NAMALWA (cell line): Measurements from ENCODE around the gene UBAP2.
"Not testable (repeated sequence)": the region's sequence is repeated elsewhere in the genome, so short reads cannot be mapped to it uniquely, and the experiment has no call there.

ENCODE experiments used
- DNase-seq: peaks from one replicate; pipeline ENCODE4 v3.0.0-alpha.2; 2015; ENCODE audit warnings: low spot score

UBAP2 gene

GRCh38 chr9:33964086-33964768, 84.5 kb downstream of the UBAP2 start:
- no peak for DNase-seq

GRCh38 chr9:33962468-33962867, 86.2 kb downstream of the UBAP2 start:
- DNase-seq, result not testable (repeated sequence)

GRCh38 chr9:33959725-33960124, 89.0 kb downstream of the UBAP2 start:
- no peak for DNase-seq

- DNase-seq, result no peak
These were observed 92.1 kb downstream of the UBAP2 start for GRCh38 chr9:33956544-33956943.

- DNase-seq, result no peak
These were observed 96.6 kb downstream of the UBAP2 start for GRCh38 chr9:33952066-33952465.

GRCh38 chr9:33950371-33950770, 98.3 kb downstream of the UBAP2 start:
- no peak for DNase-seq

GRCh38 chr9:33946779-33947535, 101.7 kb downstream of the UBAP2 start:
- no peak for DNase-seq

GRCh38 chr9:33943389-33943788, 105.3 kb downstream of the UBAP2 start:
- no peak for DNase-seq

- DNase-seq, result no peak
These were observed 106.1 kb downstream of the UBAP2 start for GRCh38 chr9:33942471-33943083.

- DNase-seq, result no peak
These were observed 108.5 kb downstream of the UBAP2 start for GRCh38 chr9:33939924-33940874.

GRCh38 chr9:33934188-33934878, 114.4 kb downstream of the UBAP2 start:
- DNase-seq, result no peak

GRCh38 chr9:33932078-33932807, 116.4 kb downstream of the UBAP2 start:
- no peak for DNase-seq

GRCh38 chr9:33931326-33931725, 117.4 kb downstream of the UBAP2 start:
- DNase-seq, result no peak

- DNase-seq, result no peak
These were observed 121.0 kb downstream of the UBAP2 start for GRCh38 chr9:33927694-33928093.

- no peak for DNase-seq
These were observed 121.8 kb downstream of the UBAP2 start for GRCh38 chr9:33926746-33927485.

GRCh38 chr9:33924978-33925797, 123.5 kb downstream of the UBAP2 start:
- DNase-seq, result peak; percentile 76

GRCh38 chr9:33923998-33924701, 124.5 kb downstream of the UBAP2 start:
- no peak for DNase-seq

GRCh38 chr9:33923079-33923478, 125.6 kb downstream of the UBAP2 start:
- DNase-seq, result no peak
